GM15510 (cell line): ENCODE measurements around the gene HSPA14.

Experiments
- POLR2A ChIP-seq: IDR thresholded peaks from 3 replicates; pipeline ENCODE4 v1.6.1; 2011; ENCODE audit warnings: borderline replicate concordance; ENCODE audit not compliant: insufficient read length; ENCODE audit errors: extremely low read depth

Gene HSPA14

GRCh38 chr10:14860791-14861190 lies 22.7 kb downstream of the HSPA14 start:
- no peak for TF ChIP-seq POLR2A

- no peak for TF ChIP-seq POLR2A
Measured at GRCh38 chr10:14873090-14873760, 35.1 kb downstream of the HSPA14 start.

- TF ChIP-seq POLR2A, result no peak
Measured at GRCh38 chr10:14875941-14876340, 37.8 kb downstream of the HSPA14 start.

GRCh38 chr10:14876764-14877163 lies 38.7 kb downstream of the HSPA14 start:
- TF ChIP-seq POLR2A, result no peak

GRCh38 chr10:14878266-14879123 lies 40.4 kb downstream of the HSPA14 start, which contains the start of gene SUV39H2:
TSS of gene SUV39H2 (plus strand) at chr10:14878866. CDS start at chr10:14878889, 23 bp downstream.
- TF ChIP-seq POLR2A, result peak; percentile 89

- TF ChIP-seq POLR2A, result no peak
Measured at GRCh38 chr10:14879124-14879927, 41.2 kb downstream of the HSPA14 start.

GRCh38 chr10:14879928-14880193 lies 41.8 kb downstream of the HSPA14 start:
- no peak for TF ChIP-seq POLR2A

GRCh38 chr10:14880229-14880628 lies 42.1 kb downstream of the HSPA14 start:
- no peak for TF ChIP-seq POLR2A

- TF ChIP-seq POLR2A, result no peak
Measured at GRCh38 chr10:14884082-14884481, 46.0 kb downstream of the HSPA14 start.

- no peak for TF ChIP-seq POLR2A
Measured at GRCh38 chr10:14889318-14889717, 51.2 kb downstream of the HSPA14 start.

GRCh38 chr10:14891151-14891550 lies 53.0 kb downstream of the HSPA14 start:
- no peak for TF ChIP-seq POLR2A

- TF ChIP-seq POLR2A, result no peak
Measured at GRCh38 chr10:14904316-14904732, 66.2 kb downstream of the HSPA14 start.

- no peak for TF ChIP-seq POLR2A
Measured at GRCh38 chr10:14904864-14905263, 66.8 kb downstream of the HSPA14 start.

GRCh38 chr10:14905890-14906289 lies 67.8 kb downstream of the HSPA14 start:
- TF ChIP-seq POLR2A, result no peak

- TF ChIP-seq POLR2A, result no peak
Measured at GRCh38 chr10:14906765-14907164, 68.7 kb downstream of the HSPA14 start.
